Esophagus muscularis mucosa (tissue), 3 donors: ENCODE measurements around the gene FBXO21.

ENCODE experiments used
- CTCF ChIP-seq, 3 experiments: fragments of 200-600 bp in 2 of 3; fragments of 450-650 bp in 1 of 3; sonication (generic) in 2 of 3; IDR thresholded peaks; one replicate each; pipeline ENCODE4 v1.5.1; 2017 to 2019; ENCODE audit warnings: antibody characterized with exemption in 3 of 3, mild to moderate bottlenecking in 2 of 3, moderate library complexity in 1 of 3
- POLR2A ChIP-seq: fragments of 450-650 bp; IDR thresholded peaks from one replicate; pipeline ENCODE4 v1.6.1; 2017; ENCODE audit warnings: antibody characterized with exemption, moderate library complexity, mild to moderate bottlenecking, low read depth
- POLR2AphosphoS5 ChIP-seq, 2 donors: sonication (generic); formaldehyde crosslinking; IDR thresholded peaks; one replicate each; pipeline ENCODE4 v1.6.1; 2017; ENCODE audit warnings: antibody characterized with exemption in 2 of 2

- TF ChIP-seq POLR2A (no peak), CTCF (IDR thresholded peaks at IDR 0.05) (no peak), POLR2AphosphoS5 (IDR thresholded peaks at IDR 0.05) (no peak)
These were observed 89.2 kb downstream of the FBXO21 start for GRCh38 chr12:117100851-117101673.
